Measurements from ENCODE around the gene TASP1. TPM values are rescaled to one million over a fixed set of nuclear protein-coding genes. Genes with fewer than 3 reads are reported as not detected.
A peak's percentile ranks its signal among the peaks of the same experiment; 100 is the strongest.

The TASP1 gene
- total RNA-seq, 1 experiment from 2014 or later, result 9.5 TPM

DNA sequence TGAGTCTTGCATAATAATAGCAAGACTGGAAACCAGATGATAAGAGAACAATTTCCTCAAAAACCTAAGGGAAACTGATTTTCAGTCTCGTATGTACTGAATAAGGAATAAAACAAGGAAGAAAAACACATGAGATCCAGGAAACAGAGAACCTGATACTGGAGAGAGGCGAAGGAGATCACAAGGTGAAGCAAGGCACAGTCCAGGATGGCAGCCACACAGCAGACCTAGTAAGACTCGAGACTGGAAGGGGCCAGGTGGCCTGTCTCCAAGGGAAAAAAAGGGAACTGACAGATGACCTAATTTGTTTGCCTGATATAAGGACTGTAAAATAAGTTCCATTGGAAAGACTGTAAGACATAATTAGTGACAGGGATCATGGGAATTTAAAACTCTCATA lies 71.1 kb downstream of the TASP1 start:
- no peak overlapping the region for H4K91ac ChIP-seq (ENCODE audit: insufficient read length, low read depth, low read length)
- no peak overlapping the region for H3K56ac ChIP-seq (ENCODE audit: insufficient read length, low read depth, low read length)
- no peak overlapping the region for H3K4ac ChIP-seq (ENCODE audit: low read depth, low read length)
- H3K18ac ChIP-seq (ENCODE audit: insufficient read length, low read depth, low read length), result no peak overlapping the region
- H3K14ac ChIP-seq (ENCODE audit: insufficient read depth, low read length), result no peak overlapping the region
- H3K27me3 ChIP-seq (ENCODE audit: insufficient read depth, low read length), result no peaks in the 10 kb centered on the region
- H3K79me2 ChIP-seq (ENCODE audit: insufficient read depth, low read length), result no peaks in the 10 kb centered on the region
- WGBS (ENCODE audit: extremely low coverage, insufficient read length, low lambda C conversion rate), result no CpG with 5 or more reads among the region's 3 CpGs
- DNase-seq, result no peak
- H3K36me3 Mint-ChIP-seq (ENCODE audit: insufficient read depth in 1 of 3, low read depth in 3 of 3), result peaks cover 4 to 11% (median 5%) of the 10 kb centered on the region in 3 experiments
- peak overlapping the region in 1 of 3 experiments; percentile 4; a peak in 1 of 7 replicates for H3K27ac Mint-ChIP-seq
- no peaks in the 10 kb centered on the region for H3K9me3 ChIP-seq (ENCODE audit: control insufficient read depth, low read depth, low read length)
- H2BK120ac ChIP-seq (ENCODE audit: low read depth, low read length, poor library complexity, severe bottlenecking), result no peak overlapping the region
- H3K23me2 ChIP-seq (ENCODE audit: insufficient read length, low read depth, low read length, poor library complexity, severe bottlenecking), result no peaks in the 10 kb centered on the region
- H3K27ac ChIP-seq (ENCODE audit: insufficient read length, low read depth, low read length), result no peak overlapping the region
- no peak overlapping the region for H3K23ac ChIP-seq (ENCODE audit: insufficient read length, low read depth, low read length)
- no peak overlapping the region for H2AFZ ChIP-seq (ENCODE audit: low read length)
- no peak overlapping the region for H3K9ac ChIP-seq (ENCODE audit: extremely low read depth, insufficient read length, low read length)
- H4K20me1 ChIP-seq (ENCODE audit: control insufficient read depth, insufficient read depth, insufficient read length), result no peaks in the 10 kb centered on the region
- no peaks in the 10 kb centered on the region for H3K9me3 Mint-ChIP-seq
- peaks cover 11 to 14% of the 10 kb centered on the region in 2 experiments for H3K4me1 Mint-ChIP-seq
- no peak overlapping the region for H2BK15ac ChIP-seq (ENCODE audit: low read depth, low read length)
- no peak overlapping the region for H2BK20ac ChIP-seq (ENCODE audit: low read depth, low read length, poor library complexity, severe bottlenecking)
- no peak overlapping the region for H2AK5ac ChIP-seq (ENCODE audit: insufficient read length, low read length)
- H3T11ph ChIP-seq (ENCODE audit: low read length), result no peak overlapping the region
- H4K8ac ChIP-seq (replicated peaks; ENCODE audit: insufficient read length, low read depth, low read length), result no peak overlapping the region
- no peaks in the 10 kb centered on the region for H3K79me1 ChIP-seq (ENCODE audit: insufficient read depth, low read depth, low read length, poor library complexity, severe bottlenecking)
- H3K4me1 ChIP-seq (ENCODE audit: insufficient read depth, low read length), result no peaks in the 10 kb centered on the region
- H2BK5ac ChIP-seq (ENCODE audit: insufficient read length, low read length), result no peak overlapping the region
- H2BK12ac ChIP-seq (ENCODE audit: insufficient read length, low read depth, low read length), result no peak overlapping the region
- H3K27me3 Mint-ChIP-seq (ENCODE audit: low read depth), result no peaks in the 10 kb centered on the region
- H3K4me3 Mint-ChIP-seq, result no peak overlapping the region
- no peak overlapping the region for H4K5ac ChIP-seq (ENCODE audit: insufficient read length, low read depth, low read length)
- no peak for TF ChIP-seq CTCF (conservative IDR thresholded peaks at IDR 0.05)
- no peak overlapping the region for H3K4me2 ChIP-seq (ENCODE audit: insufficient read depth, insufficient read length, low read length)

All from H9 (cell line).